OCI-LY1 (cell line): ENCODE measurements around the gene ZNF182.

Experiments used
- H2AFZ ChIP-seq: fragments of 200-600 bp; sonication (generic), shearing (Covaris generic); 2 replicates; pipeline ENCODE4 v1.6.0; 2014; ENCODE audit warnings: antibody characterized with exemption, mild to moderate bottlenecking, low read length
- H3F3A ChIP-seq: fragments of 200-600 bp; sonication (generic), shearing (Covaris generic); 2 replicates; pipeline ENCODE4 v1.6.0; 2014; ENCODE audit warnings: mild to moderate bottlenecking, antibody characterized with exemption, low read length, moderate library complexity; ENCODE audit not compliant: insufficient read depth
- H3K27ac ChIP-seq: fragments of 200-600 bp; sonication (generic); 2 replicates; pipeline ENCODE4 v1.5.1; 2014; ENCODE audit warnings: low read length, mixed run types, mild to moderate bottlenecking, low read depth; ENCODE audit not compliant: poor library complexity, severe bottlenecking
- H3K27me3 ChIP-seq: fragments of 200-600 bp; sonication (generic); 2 replicates; pipeline ENCODE4 v1.6.0; 2014; ENCODE audit warnings: antibody characterized with exemption, mild to moderate bottlenecking, low read length, moderate library complexity; ENCODE audit not compliant: insufficient read depth
- H3K36me3 ChIP-seq: fragments of 200-600 bp; sonication (generic); 2 replicates; pipeline ENCODE4 v1.6.1; 2014; ENCODE audit warnings: mild to moderate bottlenecking, antibody characterized with exemption, low read length, moderate library complexity, mixed read lengths; ENCODE audit not compliant: insufficient read depth
- H3K4me1 ChIP-seq: fragments of 200-600 bp; sonication (generic); 2 replicates; pipeline ENCODE4 v1.5.1; 2014; ENCODE audit warnings: mild to moderate bottlenecking, low read length, moderate library complexity; ENCODE audit not compliant: insufficient read depth, severe bottlenecking
- H3K4me2 ChIP-seq: fragments of 200-600 bp; sonication (generic), shearing (Covaris generic); 2 replicates; pipeline ENCODE4 v1.6.1; 2014; ENCODE audit warnings: low read length
- H3K4me3 ChIP-seq: fragments of 200-600 bp; sonication (generic); 2 replicates; pipeline ENCODE4 v1.5.1; 2014; ENCODE audit warnings: low read length, low read depth, mild to moderate bottlenecking, mixed read lengths; ENCODE audit not compliant: poor library complexity, severe bottlenecking
- H3K79me2 ChIP-seq: fragments of 200-600 bp; shearing (Covaris generic); 2 replicates; pipeline ENCODE4 v1.6.1; 2016; ENCODE audit warnings: mixed run types, low read length, mixed read lengths; ENCODE audit not compliant: insufficient read depth
- H3K9ac ChIP-seq: fragments of 200-600 bp; sonication (generic), shearing (Covaris generic); 2 replicates; pipeline ENCODE4 v1.6.1; 2014; ENCODE audit warnings: mild to moderate bottlenecking, low read length, mixed read lengths
- H3K9me2 ChIP-seq: fragments of 200-600 bp; sonication (generic), shearing (Covaris generic); 2 replicates; pipeline ENCODE4 v1.6.1; 2014; ENCODE audit warnings: low read depth, mild to moderate bottlenecking, low read length, mixed read lengths
- H3K9me3 ChIP-seq: fragments of 200-600 bp; shearing (Covaris generic); 2 replicates; pipeline ENCODE4 v1.6.1; 2014; ENCODE audit warnings: low read length, mixed read lengths
- H4K20me1 ChIP-seq: fragments of 200-600 bp; sonication (generic), shearing (Covaris generic); 2 replicates; pipeline ENCODE4 v1.6.0; 2016; ENCODE audit warnings: mild to moderate bottlenecking, low read length; ENCODE audit not compliant: insufficient read depth
- CTCF ChIP-seq: fragments of 200-600 bp; sonication (generic), shearing (Covaris generic); IDR thresholded peaks from 2 replicates; pipeline ENCODE4 v1.5.1; 2017; ENCODE audit warnings: mild to moderate bottlenecking, antibody characterized with exemption, low read length, moderate library complexity, mixed read lengths
- EZH2 ChIP-seq: fragments of 200-600 bp; sonication (generic), shearing (Covaris generic); IDR thresholded peaks from 2 replicates; pipeline ENCODE4 v1.8.0; 2017; ENCODE audit warnings: borderline replicate concordance, mixed run types, mild to moderate bottlenecking, antibody characterized with exemption, low read length, moderate library complexity, mixed read lengths

ZNF182 gene

GRCh38 chrX:47992095-47992380 is 11.8 kb downstream of the ZNF182 start:
- Histone ChIP-seq H2AFZ (no peak overlapping the region), H3K4me1 (no peaks in the 10 kb centered on the region), H3K27ac (no peak overlapping the region), H3K79me2 (no peaks in the 10 kb centered on the region), H3K36me3 (peaks cover 88% of the 10 kb centered on the region), H3K9ac (no peak overlapping the region), H3K4me2 (no peak overlapping the region), H3F3A (no peaks in the 10 kb centered on the region), H3K9me3 (no peaks in the 10 kb centered on the region), H3K9me2 (no peaks in the 10 kb centered on the region), H3K27me3 (no peaks in the 10 kb centered on the region), H3K4me3 (no peak overlapping the region), H4K20me1 (no peaks in the 10 kb centered on the region)
- TF ChIP-seq EZH2 = no peak
- no peak for TF ChIP-seq CTCF

- Histone ChIP-seq H3K9me3 (no peaks in the 10 kb centered on the region), H2AFZ (no peak overlapping the region), H3K27ac (no peak overlapping the region), H3K4me1 (no peaks in the 10 kb centered on the region), H3K36me3 (peaks cover 88% of the 10 kb centered on the region), H4K20me1 (no peaks in the 10 kb centered on the region), H3K79me2 (no peaks in the 10 kb centered on the region), H3K9ac (no peak overlapping the region), H3K4me3 (no peak overlapping the region), H3F3A (no peaks in the 10 kb centered on the region), H3K4me2 (no peak overlapping the region), H3K27me3 (no peaks in the 10 kb centered on the region), H3K9me2 (no peaks in the 10 kb centered on the region)
- TF ChIP-seq EZH2 (no peak), CTCF (no peak)
These were observed 12.3 kb downstream of the ZNF182 start for GRCh38 chrX:47991263-47992094.

- no peaks in the 10 kb centered on the region for H3K27me3 ChIP-seq
- H3F3A ChIP-seq = no peaks in the 10 kb centered on the region
- H3K36me3 ChIP-seq = peaks cover 51% of the 10 kb centered on the region
- no peaks in the 10 kb centered on the region for H3K79me2 ChIP-seq
- H3K9ac ChIP-seq = no peak overlapping the region
- no peak for TF ChIP-seq EZH2
- TF ChIP-seq CTCF = no peak
- no peak overlapping the region for H2AFZ ChIP-seq
- no peak overlapping the region for H3K4me2 ChIP-seq
- no peak overlapping the region for H3K4me3 ChIP-seq
- no peaks in the 10 kb centered on the region for H3K4me1 ChIP-seq
- no peak overlapping the region for H3K27ac ChIP-seq
- H3K9me3 ChIP-seq = peaks cover 15% of the 10 kb centered on the region; the same call in 1 of the 2 replicates
- no peaks in the 10 kb centered on the region for H4K20me1 ChIP-seq
- H3K9me2 ChIP-seq = no peaks in the 10 kb centered on the region
These were observed 27.3 kb downstream of the ZNF182 start for GRCh38 chrX:47976254-47977151.
